Mesothelial cell of epicardium (in vitro differentiated cells): ENCODE data around the gene DMWD. TPM values are rescaled to one million over a fixed set of nuclear protein-coding genes. Genes with fewer than 3 reads are reported as not detected.
"Not testable (repeated sequence)": the region's sequence is repeated elsewhere in the genome, so short reads cannot be mapped to it uniquely, and the experiment has no call there.

ENCODE experiments used
- DNase-seq, 2 experiments: peaks; one replicate each; pipeline ENCODE4 v3.0.0; 2021; ENCODE audit warnings: low spot score in 2 of 2; ENCODE audit not compliant: unreplicated experiment in 2 of 2
- H3K27ac Mint-ChIP-seq: 2 replicates; pipeline ENCODE4 v1.8.0; 2021; ENCODE audit warnings: mixed read lengths
- H3K27me3 Mint-ChIP-seq: 2 replicates; pipeline ENCODE4 v1.8.0; 2021; ENCODE audit warnings: low read depth, mixed read lengths
- H3K36me3 Mint-ChIP-seq: 2 replicates; pipeline ENCODE4 v1.8.0; 2021; ENCODE audit warnings: mixed read lengths
- H3K4me1 Mint-ChIP-seq: 2 replicates; pipeline ENCODE4 v1.8.0; 2021; ENCODE audit warnings: mixed read lengths
- H3K4me3 Mint-ChIP-seq: 2 replicates; pipeline ENCODE4 v1.8.0; 2021; ENCODE audit warnings: mild to moderate bottlenecking, moderate library complexity, mixed read lengths
- H3K9me3 Mint-ChIP-seq: 2 replicates; pipeline ENCODE4 v1.8.0; 2021; ENCODE audit warnings: mixed read lengths
- total RNA-seq: library from RNA; stranded (reverse); gene quantifications from 3 replicates; pipeline ENCODE4 v1.2.1, GENCODE V29; 2021
- TF ChIP-seq, protein P1 (sequence below): fragments of 200-600 bp; sonication (generic); IDR thresholded peaks from one replicate; pipeline ENCODE4 v1.5.0; 2021; ENCODE audit warnings: antibody characterized with exemption; ENCODE audit not compliant: unreplicated experiment

Gene DMWD
- total RNA-seq, 1 donor from 2014 or later, result 120 TPM

DNA sequence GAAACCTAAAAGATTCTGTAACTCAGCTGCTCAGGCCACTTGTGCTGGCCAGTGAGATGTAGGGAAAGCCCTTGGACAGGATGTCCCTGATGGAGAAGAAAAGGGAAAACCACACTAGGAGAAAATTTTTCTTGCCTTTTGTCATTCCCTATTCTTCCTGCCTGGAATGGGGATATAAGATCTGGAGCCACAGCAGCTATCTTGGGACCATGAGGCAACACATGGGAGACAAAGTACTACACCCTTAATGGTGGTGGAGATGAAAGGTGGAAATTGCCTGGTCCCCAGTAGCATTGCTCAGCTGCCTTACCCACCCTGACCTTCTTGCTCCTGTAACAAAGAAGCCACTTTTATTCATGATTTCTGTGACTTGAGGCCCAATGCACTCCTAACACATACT, 13.1 kb upstream of the DMWD start:
- H3K4me3 Mint-ChIP-seq, result no peak overlapping the region
- TF ChIP-seq, protein P1, sequence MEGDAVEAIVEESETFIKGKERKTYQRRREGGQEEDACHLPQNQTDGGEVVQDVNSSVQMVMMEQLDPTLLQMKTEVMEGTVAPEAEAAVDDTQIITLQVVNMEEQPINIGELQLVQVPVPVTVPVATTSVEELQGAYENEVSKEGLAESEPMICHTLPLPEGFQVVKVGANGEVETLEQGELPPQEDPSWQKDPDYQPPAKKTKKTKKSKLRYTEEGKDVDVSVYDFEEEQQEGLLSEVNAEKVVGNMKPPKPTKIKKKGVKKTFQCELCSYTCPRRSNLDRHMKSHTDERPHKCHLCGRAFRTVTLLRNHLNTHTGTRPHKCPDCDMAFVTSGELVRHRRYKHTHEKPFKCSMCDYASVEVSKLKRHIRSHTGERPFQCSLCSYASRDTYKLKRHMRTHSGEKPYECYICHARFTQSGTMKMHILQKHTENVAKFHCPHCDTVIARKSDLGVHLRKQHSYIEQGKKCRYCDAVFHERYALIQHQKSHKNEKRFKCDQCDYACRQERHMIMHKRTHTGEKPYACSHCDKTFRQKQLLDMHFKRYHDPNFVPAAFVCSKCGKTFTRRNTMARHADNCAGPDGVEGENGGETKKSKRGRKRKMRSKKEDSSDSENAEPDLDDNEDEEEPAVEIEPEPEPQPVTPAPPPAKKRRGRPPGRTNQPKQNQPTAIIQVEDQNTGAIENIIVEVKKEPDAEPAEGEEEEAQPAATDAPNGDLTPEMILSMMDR, result no peak
- no peak overlapping the region for H3K27ac Mint-ChIP-seq

DNA sequence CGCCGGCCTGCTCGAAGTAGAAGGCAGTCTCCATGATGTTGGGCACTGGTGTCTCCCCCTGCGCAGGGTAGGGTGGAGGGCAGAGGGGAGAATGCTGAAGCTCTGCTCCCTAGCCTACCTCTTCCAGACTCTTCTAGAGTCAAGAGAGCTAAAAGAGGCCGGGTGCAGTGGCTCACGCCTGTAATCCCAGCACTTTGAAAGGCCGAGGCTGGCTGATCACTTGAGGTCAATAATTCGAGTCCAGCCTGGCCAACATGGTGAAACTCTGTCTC, 12.2 kb upstream of the DMWD start:
- H3K36me3 Mint-ChIP-seq, result no peaks in the 10 kb centered on the region
- H3K4me1 Mint-ChIP-seq, result peaks cover 4% of the 10 kb centered on the region
- TF ChIP-seq, protein P1, result no peak
- H3K9me3 Mint-ChIP-seq, result no peaks in the 10 kb centered on the region
- H3K27ac Mint-ChIP-seq, result no peak overlapping the region
- no peak for DNase-seq
- no peak overlapping the region for H3K4me3 Mint-ChIP-seq
- no peaks in the 10 kb centered on the region for H3K27me3 Mint-ChIP-seq

More for the DNA sequence above, 13.1 kb upstream of the DMWD start:
- Mint-ChIP-seq H3K9me3 (no peaks in the 10 kb centered on the region), H3K36me3 (no peaks in the 10 kb centered on the region), H3K4me1 (peaks cover 4% of the 10 kb centered on the region), H3K27me3 (no peaks in the 10 kb centered on the region)
- DNase-seq, result no peak

DNA sequence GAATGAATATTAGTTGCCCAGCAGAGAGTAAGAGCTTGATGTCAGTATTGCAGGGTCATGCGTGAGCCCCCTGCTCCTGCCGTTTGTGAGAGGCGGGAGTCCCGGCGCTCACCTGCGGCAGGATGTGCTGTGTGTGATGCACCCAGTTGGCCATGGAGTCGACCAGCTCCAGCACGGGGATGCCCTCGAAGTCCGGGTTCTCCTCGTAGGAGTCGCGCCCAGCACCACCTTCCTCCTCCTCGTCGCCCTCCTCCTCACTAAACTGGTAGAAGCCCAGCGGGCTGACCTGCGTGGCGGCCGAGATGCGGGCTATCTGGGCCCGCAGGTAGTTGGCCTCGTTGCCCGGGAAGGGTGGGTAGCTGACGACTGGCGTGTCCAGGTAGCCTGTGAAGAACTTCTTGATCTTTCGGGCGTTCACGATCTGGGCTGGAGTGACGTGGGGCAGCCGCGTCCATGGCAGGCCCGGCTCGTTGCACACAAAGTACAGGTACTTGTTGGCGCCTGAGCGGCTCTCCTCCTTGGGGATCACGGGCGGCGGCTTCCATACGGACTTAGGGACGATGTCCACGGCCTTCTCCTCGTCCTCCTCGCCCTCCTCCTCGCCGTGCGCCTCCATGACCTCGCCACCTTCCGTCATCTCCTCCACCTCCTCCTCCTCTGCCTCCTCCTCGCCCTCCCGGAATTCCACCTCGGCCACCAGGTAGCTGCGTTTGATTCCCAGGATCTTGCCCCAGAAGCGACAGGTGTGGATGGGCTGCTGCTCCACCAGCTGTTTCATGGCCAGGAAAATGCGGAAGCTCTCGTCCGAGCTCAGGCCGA, 11.7 kb upstream of the DMWD start:
- H3K4me3 Mint-ChIP-seq, result no peak overlapping the region
- H3K36me3 Mint-ChIP-seq, result no peaks in the 10 kb centered on the region
- H3K4me1 Mint-ChIP-seq, result peaks cover under 1% of the 10 kb centered on the region
- TF ChIP-seq, protein P1, result no peak
- no peaks in the 10 kb centered on the region for H3K27me3 Mint-ChIP-seq
- H3K9me3 Mint-ChIP-seq, result no peaks in the 10 kb centered on the region
- H3K27ac Mint-ChIP-seq, result no peak overlapping the region
- no peak for DNase-seq

GRCh38 chr19:45801603-45802175, 9.0 kb upstream of the DMWD start:
- no peak for DNase-seq
- Mint-ChIP-seq H3K4me1 (peaks cover 6% of the 10 kb centered on the region), H3K36me3 (no peaks in the 10 kb centered on the region), H3K27ac (no peak overlapping the region), H3K9me3 (no peaks in the 10 kb centered on the region), H3K27me3 (no peaks in the 10 kb centered on the region), H3K4me3 (no peak overlapping the region)
- TF ChIP-seq, protein P1, result no peak

DNA sequence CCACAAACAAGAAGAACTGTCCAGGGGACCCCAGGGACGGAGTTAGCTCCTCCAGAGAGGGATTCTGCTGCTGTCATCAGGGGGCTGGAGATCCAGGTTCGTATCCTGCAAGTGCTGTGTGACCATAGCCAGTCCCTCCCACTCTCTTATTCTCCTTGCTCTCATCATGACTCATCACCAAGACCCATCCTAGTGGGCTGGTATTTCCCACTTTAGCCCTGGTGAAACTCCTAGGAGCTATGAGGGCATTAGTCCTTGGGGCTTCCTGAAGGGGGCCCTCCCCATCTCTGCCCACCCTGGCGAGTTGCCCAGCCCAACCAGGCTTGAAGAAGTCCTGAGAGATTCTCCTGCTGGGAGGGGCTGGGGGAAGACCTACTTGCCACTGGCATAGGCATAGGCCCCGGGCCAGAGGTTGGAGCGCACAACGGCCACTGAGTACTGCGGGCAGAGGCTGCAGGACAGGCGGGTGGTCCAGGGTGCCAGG, 7.5 kb upstream of the DMWD start:
- Mint-ChIP-seq H3K4me3 (no peak overlapping the region), H3K9me3 (no peaks in the 10 kb centered on the region), H3K4me1 (peaks cover 6% of the 10 kb centered on the region), H3K27ac (no peak overlapping the region), H3K27me3 (no peaks in the 10 kb centered on the region), H3K36me3 (no peaks in the 10 kb centered on the region)
- TF ChIP-seq, protein P1, result no peak
- DNase-seq, result no peak

- DNase-seq, result not testable (repeated sequence)
Observed at GRCh38 chr19:45799541-45799940, 6.9 kb upstream of the DMWD start.

More at GRCh38 chr19:45799541-45799940, 6.9 kb upstream of the DMWD start:
- H3K36me3 Mint-ChIP-seq, H3K27ac Mint-ChIP-seq, H3K4me1 Mint-ChIP-seq, H3K27me3 Mint-ChIP-seq, H3K9me3 Mint-ChIP-seq, H3K4me3 Mint-ChIP-seq: not testable (repeated sequence)
